ENCODE data around the gene CPN1. TPM values are rescaled to one million over a fixed set of nuclear protein-coding genes. Genes with fewer than 3 reads are reported as not detected.
"Not testable (repeated sequence)": the region's sequence is repeated elsewhere in the genome, so short reads cannot be mapped to it uniquely, and the experiment has no call there.

CPN1 gene
- polyA plus RNA-seq, 3 donors from 2014 or later: not detected

- Mint-ChIP-seq H3K27me3 (ENCODE audit: low read depth in 3 of 3) (peaks cover 0 to 1% (median 0%) of the 10 kb centered on the region in 3 donors), H3K4me3 (no peak overlapping the region), H3K27ac (no peak overlapping the region), H3K36me3 (no peaks in the 10 kb centered on the region), H3K9me3 (no peaks in the 10 kb centered on the region), H3K4me1 (peaks cover under 1 to 2% of the 10 kb centered on the region in 2 donors)
- DNase-seq: no peak
These were observed 56.1 kb downstream of the CPN1 start for GRCh38 chr10:100025576-100025975.

GRCh38 chr10:100024748-100025147 lies 56.9 kb downstream of the CPN1 start:
- H3K27me3 Mint-ChIP-seq (ENCODE audit: low read depth in 3 of 3): peaks cover 0 to 2% (median 1%) of the 10 kb centered on the region in 3 donors
- H3K36me3 Mint-ChIP-seq: no peaks in the 10 kb centered on the region
- H3K27ac Mint-ChIP-seq: no peak overlapping the region
- no peak overlapping the region for H3K4me3 Mint-ChIP-seq
- DNase-seq: no peak
- no peaks in the 10 kb centered on the region for H3K9me3 Mint-ChIP-seq
- peaks cover 5 to 6% of the 10 kb centered on the region in 2 donors for H3K4me1 Mint-ChIP-seq

DNA sequence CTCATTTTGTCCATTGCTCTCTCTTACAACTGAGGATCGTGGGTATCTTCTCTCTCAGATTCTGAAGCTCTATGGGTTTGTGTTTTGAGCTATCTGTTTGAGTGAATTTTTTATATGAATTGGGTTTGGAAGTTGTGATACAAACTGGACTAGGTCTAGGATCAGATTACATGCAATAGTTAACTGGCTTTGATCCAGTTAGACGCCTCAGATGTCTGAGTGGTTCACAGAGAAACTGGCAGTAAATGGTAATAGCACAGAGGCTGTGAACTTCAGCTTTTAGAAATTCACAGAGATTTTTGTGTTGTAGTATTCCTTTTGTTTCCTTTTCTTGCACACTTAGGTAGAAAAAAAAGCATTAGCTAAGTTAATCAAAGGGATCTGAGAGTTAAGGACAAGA lies 59.3 kb downstream of the CPN1 start:
- H3K4me3 Mint-ChIP-seq: no peak overlapping the region
- no peaks in the 10 kb centered on the region for H3K36me3 Mint-ChIP-seq
- no peaks in the 10 kb centered on the region for H3K9me3 Mint-ChIP-seq
- no peak overlapping the region for H3K27ac Mint-ChIP-seq
- no peak for DNase-seq
- peaks cover 5 to 6% of the 10 kb centered on the region in 2 donors for H3K4me1 Mint-ChIP-seq
- peaks cover 0 to 2% (median 1%) of the 10 kb centered on the region in 3 donors for H3K27me3 Mint-ChIP-seq (ENCODE audit: low read depth in 3 of 3)

GRCh38 chr10:100021322-100021721 lies 60.3 kb downstream of the CPN1 start:
- Mint-ChIP-seq H3K36me3 (no peaks in the 10 kb centered on the region), H3K4me3 (no peak overlapping the region), H3K27me3 (ENCODE audit: low read depth in 3 of 3) (peaks cover 0 to 2% (median 1%) of the 10 kb centered on the region in 3 donors), H3K9me3 (no peaks in the 10 kb centered on the region), H3K4me1 (peaks cover 5 to 6% of the 10 kb centered on the region in 2 donors), H3K27ac (no peak overlapping the region)
- DNase-seq: no peak

GRCh38 chr10:100020886-100021253 lies 60.8 kb downstream of the CPN1 start:
- Mint-ChIP-seq H3K27ac (no peak overlapping the region), H3K36me3 (no peaks in the 10 kb centered on the region), H3K27me3 (ENCODE audit: low read depth in 3 of 3) (peaks cover 0 to 2% (median 1%) of the 10 kb centered on the region in 3 donors), H3K4me3 (no peak overlapping the region), H3K9me3 (no peaks in the 10 kb centered on the region), H3K4me1 (peaks cover 5 to 6% of the 10 kb centered on the region in 2 donors)
- no peak for DNase-seq

- peak overlapping the region in 1 of 6 donors; percentile 29 for H3K27ac Mint-ChIP-seq
- no peak overlapping the region for H3K4me3 Mint-ChIP-seq
- peaks cover 0 to 2% (median 1%) of the 10 kb centered on the region in 3 donors for H3K27me3 Mint-ChIP-seq (ENCODE audit: low read depth in 3 of 3)
- no peaks in the 10 kb centered on the region for H3K36me3 Mint-ChIP-seq
- peak in 2 of 3 donors; percentile 1 to 17 for DNase-seq
- no peaks in the 10 kb centered on the region for H3K9me3 Mint-ChIP-seq
- H3K4me1 Mint-ChIP-seq: peaks cover 5 to 6% of the 10 kb centered on the region in 2 donors
These were observed 61.4 kb downstream of the CPN1 start for GRCh38 chr10:100020142-100020885.

- H3K4me1 Mint-ChIP-seq: peaks cover 5 to 6% of the 10 kb centered on the region in 2 donors
- H3K36me3 Mint-ChIP-seq: no peaks in the 10 kb centered on the region
- H3K9me3 Mint-ChIP-seq: no peaks in the 10 kb centered on the region
These were observed 61.9 kb downstream of the CPN1 start for GRCh38 chr10:100019787-100020141.

GRCh38 chr10:100014071-100014762 lies 67.5 kb downstream of the CPN1 start:
- H3K4me3 Mint-ChIP-seq: no peak overlapping the region
- H3K9me3 Mint-ChIP-seq: no peaks in the 10 kb centered on the region
- H3K4me1 Mint-ChIP-seq: peaks cover 11 to 12% of the 10 kb centered on the region in 2 donors
- DNase-seq: no peak
- peaks cover 2 to 6% (median 2%) of the 10 kb centered on the region in 3 donors for H3K27me3 Mint-ChIP-seq (ENCODE audit: low read depth in 3 of 3)
- peak overlapping the region in 1 of 6 donors; percentile 24 for H3K27ac Mint-ChIP-seq
- H3K36me3 Mint-ChIP-seq: no peaks in the 10 kb centered on the region

More at GRCh38 chr10:100019787-100020141, 61.9 kb downstream of the CPN1 start:
- H3K27ac Mint-ChIP-seq: no peak overlapping the region
- H3K27me3 Mint-ChIP-seq (ENCODE audit: low read depth in 3 of 3): peaks cover 0 to 2% (median under 1%) of the 10 kb centered on the region in 3 donors
- no peak overlapping the region for H3K4me3 Mint-ChIP-seq
- no peak for DNase-seq

GRCh38 chr10:100013621-100014020 lies 68.0 kb downstream of the CPN1 start:
- Mint-ChIP-seq H3K36me3 (no peaks in the 10 kb centered on the region), H3K27ac (peak overlapping the region in 3 of 6 donors; percentile 10 to 34 (median 24)), H3K4me1 (peaks cover 17 to 18% of the 10 kb centered on the region in 2 donors), H3K4me3 (no peak overlapping the region), H3K27me3 (ENCODE audit: low read depth in 3 of 3) (peaks cover 2 to 6% (median 2%) of the 10 kb centered on the region in 3 donors), H3K9me3 (no peaks in the 10 kb centered on the region)
- DNase-seq: no peak

DNA sequence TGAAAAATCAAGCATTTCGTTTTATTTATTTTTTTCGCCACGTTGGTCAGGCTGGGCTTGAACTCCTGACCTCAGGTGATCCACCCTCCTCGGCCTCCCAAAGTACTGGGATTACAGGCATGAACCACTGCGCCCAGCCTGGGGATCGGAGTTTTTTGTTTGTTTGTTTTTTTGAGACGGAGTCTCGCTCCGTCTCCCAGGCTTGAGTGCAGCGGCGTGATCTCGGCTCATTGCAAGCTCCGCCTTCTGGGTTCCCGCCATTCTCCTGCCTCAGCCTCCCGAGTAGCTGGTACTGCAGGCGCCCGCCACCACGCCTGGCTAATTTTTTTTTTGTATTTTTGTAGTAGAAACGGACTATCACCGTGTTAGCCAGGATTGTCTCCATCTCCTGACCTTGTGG lies 69.8 kb downstream of the CPN1 start:
- not testable (repeated sequence) for H3K27me3 Mint-ChIP-seq (ENCODE audit: low read depth in 3 of 3); H3K9me3 Mint-ChIP-seq; H3K4me3 Mint-ChIP-seq; DNase-seq; H3K36me3 Mint-ChIP-seq
- Mint-ChIP-seq H3K27ac (peak overlapping the region in 3 of 6 donors; percentile 8 to 80 (median 55)), H3K4me1 (peaks cover 27 to 35% of the 10 kb centered on the region in 2 donors)

GRCh38 chr10:100009793-100010676 lies 71.6 kb downstream of the CPN1 start, which contains the start of gene DNMBP:
DNMBP (minus strand) TSS chr10:100009947; CDS start chr10:99972124, 37,823 bp downstream.
- peak; percentile 85 to 89 (median 88) for DNase-seq
- Mint-ChIP-seq H3K27ac (peak within 1 kb of the TSS; percentile 53 to 93 (median 86)), H3K4me1 (peaks cover 33 to 39% of the 10 kb centered on the region in 2 donors), H3K9me3 (no peaks in the 10 kb centered on the region), H3K36me3 (no peaks in the 10 kb centered on the region), H3K27me3 (ENCODE audit: low read depth in 3 of 3) (peaks cover 2 to 6% (median 2%) of the 10 kb centered on the region in 3 donors), H3K4me3 (peak within 1 kb of the TSS; percentile 91 to 98 (median 96))

GRCh38 chr10:100009283-100009792 lies 72.3 kb downstream of the CPN1 start:
- no peaks in the 10 kb centered on the region for H3K9me3 Mint-ChIP-seq
- H3K27me3 Mint-ChIP-seq (ENCODE audit: low read depth in 3 of 3): peaks cover 2 to 6% (median 2%) of the 10 kb centered on the region in 3 donors
- H3K36me3 Mint-ChIP-seq: no peaks in the 10 kb centered on the region
- H3K4me3 Mint-ChIP-seq: peak overlapping the region; percentile 84 to 90 (median 86)
- peaks cover 33 to 46% of the 10 kb centered on the region in 2 donors for H3K4me1 Mint-ChIP-seq
- H3K27ac Mint-ChIP-seq: peak overlapping the region; percentile 27 to 86 (median 67)
- no peak for DNase-seq

- H3K9me3 Mint-ChIP-seq: no peaks in the 10 kb centered on the region
- peaks cover 33 to 46% of the 10 kb centered on the region in 2 donors for H3K4me1 Mint-ChIP-seq
- H3K27ac Mint-ChIP-seq: peak overlapping the region; percentile 27 to 86 (median 67)
- no peak for DNase-seq
- H3K27me3 Mint-ChIP-seq (ENCODE audit: low read depth in 3 of 3): peaks cover 2 to 6% (median 3%) of the 10 kb centered on the region in 3 donors
- peak overlapping the region; percentile 84 to 90 (median 86) for H3K4me3 Mint-ChIP-seq
- H3K36me3 Mint-ChIP-seq: no peaks in the 10 kb centered on the region
These were observed 72.9 kb downstream of the CPN1 start for GRCh38 chr10:100008708-100009282.
